PC-3 (cell line): ENCODE data around the gene HES3. TPM values are rescaled to one million over a fixed set of nuclear protein-coding genes. Genes with fewer than 3 reads are reported as not detected.

Experiments
- ATAC-seq: fragments of 200-7000 bp; cut with Tn5 transposase; 2 replicates; pipeline ENCODE4 v1.9.1; 2020; ENCODE audit warnings: mild to moderate bottlenecking, moderate library complexity
- BruUV-seq: library from RNA; stranded (reverse); fragments of 400-500 nt; replicated peaks from 2 replicates; lab custom pipeline; 2021; lab: Mats Ljungman, UMichigan
- CTCF ChIA-PET: fragments of 300-600 bp; sonication (Branson Sonifier 250); formaldehyde crosslinking; loops from one replicate; lab custom pipeline; 2022; ENCODE audit warnings: antibody characterized with exemption; lab: Charles Lee
- POLR2A ChIA-PET: fragments of 300-600 bp; sonication (Branson Sonifier 250); formaldehyde crosslinking; loops from one replicate; lab custom pipeline; 2022; ENCODE audit warnings: antibody characterized with exemption; ENCODE audit not compliant: unreplicated experiment; lab: Charles Lee
- DNase-seq: peaks from one replicate; pipeline ENCODE4 v3.0.0-alpha.2; 2015
- H2AFZ ChIP-seq: fragments of 300-600 bp; sonication (generic); 2 replicates; pipeline ENCODE4 v1.6.0; 2016; ENCODE audit warnings: antibody characterized with exemption, low read length
- H3F3A ChIP-seq: fragments of 300-600 bp; sonication (generic); one replicate; pipeline ENCODE4 v1.6.0; 2017; ENCODE audit warnings: antibody characterized with exemption, low read length, control low read depth, mild to moderate bottlenecking; ENCODE audit not compliant: unreplicated experiment
- H3K27ac ChIP-seq: fragments of 300-600 bp; sonication (generic); 2 replicates; pipeline ENCODE4 v1.5.1; 2016; ENCODE audit warnings: mild to moderate bottlenecking, low read length
- H3K27me3 ChIP-seq: fragments of 300-600 bp; sonication (generic); 2 replicates; pipeline ENCODE4 v1.6.1; 2016; ENCODE audit warnings: low read length, mixed read lengths
- H3K36me3 ChIP-seq: fragments of 300-600 bp; sonication (generic); 2 replicates; pipeline ENCODE4 v1.6.1; 2016; ENCODE audit warnings: low read depth, mixed run types, low read length, mixed read lengths
- H3K4me1 ChIP-seq: fragments of 300-600 bp; sonication (generic); 2 replicates; pipeline ENCODE4 v1.5.1; 2016; ENCODE audit warnings: low read length; ENCODE audit not compliant: insufficient read depth
- H3K4me2 ChIP-seq: fragments of 300-600 bp; sonication (generic); 2 replicates; pipeline ENCODE4 v1.6.0; 2016; ENCODE audit warnings: low read length
- H3K4me3 ChIP-seq: fragments of 300-600 bp; sonication (generic); 2 replicates; pipeline ENCODE4 v1.5.1; 2016; ENCODE audit warnings: mild to moderate bottlenecking, low read length, mixed read lengths
- H3K79me2 ChIP-seq: fragments of 300-600 bp; sonication (generic); 2 replicates; pipeline ENCODE4 v1.6.1; 2017; ENCODE audit warnings: low read length, mixed read lengths
- H3K9ac ChIP-seq: fragments of 300-600 bp; sonication (generic); 2 replicates; pipeline ENCODE4 v1.6.0; 2016; ENCODE audit warnings: mild to moderate bottlenecking, low read length
- H3K9me2 ChIP-seq: fragments of 300-600 bp; sonication (generic); replicated peaks from 2 replicates; pipeline ENCODE4 v1.6.1; 2016; ENCODE audit warnings: mixed run types, low read length, mixed read lengths
- H3K9me3 ChIP-seq: fragments of 300-600 bp; sonication (generic); 2 replicates; pipeline ENCODE4 v1.6.1; 2016; ENCODE audit warnings: low read length, mixed read lengths
- H4K20me1 ChIP-seq: fragments of 300-600 bp; sonication (generic); 2 replicates; pipeline ENCODE4 v1.6.1; 2016; ENCODE audit warnings: low read length, mixed read lengths
- CTCF ChIP-seq: fragments of 300-600 bp; sonication (generic); conservative IDR thresholded peaks from 2 replicates; pipeline ENCODE4 v1.5.1; 2017; ENCODE audit warnings: antibody characterized with exemption, low read depth, mild to moderate bottlenecking, low read length
- EZH2 ChIP-seq: fragments of 300-600 bp; sonication (generic); IDR thresholded peaks from one replicate; pipeline ENCODE4 v1.6.1; 2017; ENCODE audit warnings: antibody characterized with exemption, mild to moderate bottlenecking, low read length; ENCODE audit not compliant: unreplicated experiment
- EZH2phosphoT487 ChIP-seq: fragments of 300-600 bp; sonication (generic); IDR thresholded peaks from 2 replicates; pipeline ENCODE4 v1.6.1; 2018; ENCODE audit warnings: mild to moderate bottlenecking, antibody characterized with exemption, low read length, borderline replicate concordance
- intact Hi-C: fragments of 100-400 bp; cut with micrococcal nuclease; formaldehyde crosslinking; loops from 2 replicates; pipeline ENCODE4 v1.9.0; 2023
- total RNA-seq: library from RNA; depleted of rRNA; stranded (reverse); fragments of >200 nt; gene quantifications from 2 replicates; pipeline ENCODE4 v1.2.3, GENCODE V29; 2014

HES3 gene
- total RNA-seq, 1 experiment from 2014 or later: not detected

GRCh38 chr1:6253380-6253779 lies 9.4 kb downstream of the HES3 start:
- Histone ChIP-seq H3F3A (no peaks in the 10 kb centered on the region), H3K4me1 (0 out of 2 replicates have a peak, but pooled peaks cover 6% of the 10 kb centered on the region), H3K27me3 (no peaks in the 10 kb centered on the region), H3K9me3 (no peaks in the 10 kb centered on the region), H3K4me2 (no peak overlapping the region), H4K20me1 (peaks cover 3% of the 10 kb centered on the region; the same call in 1 of the 2 replicates), H3K4me3 (no peak overlapping the region), H2AFZ (no peak overlapping the region), H3K36me3 (peaks cover 6% of the 10 kb centered on the region; the same call in 1 of the 2 replicates), H3K79me2 (peaks cover 18% of the 10 kb centered on the region), H3K9me2 (no peaks in the 10 kb centered on the region), H3K27ac (no peak overlapping the region), H3K9ac (no peak overlapping the region)
- CTCF ChIA-PET: no interaction called here
- TF ChIP-seq EZH2: no peak
- no peak for TF ChIP-seq CTCF
- TF ChIP-seq EZH2phosphoT487: no peak
- no peak for DNase-seq
- intact Hi-C loops: no loop called here
- no peak for ATAC-seq
- POLR2A ChIA-PET: no interaction called here
- BruUV-seq: no TSS peak

GRCh38 chr1:6254691-6255090 lies 10.7 kb downstream of the HES3 start:
- no peak overlapping the region for H3K4me2 ChIP-seq
- no peak overlapping the region for H3K9ac ChIP-seq
- no peaks in the 10 kb centered on the region for H3K9me2 ChIP-seq
- H3F3A ChIP-seq: no peaks in the 10 kb centered on the region
- BruUV-seq: no TSS peak
- no peak for DNase-seq
- H3K36me3 ChIP-seq: peaks cover 6% of the 10 kb centered on the region; the same call in 1 of the 2 replicates
- H3K79me2 ChIP-seq: peaks cover 31% of the 10 kb centered on the region
- peaks cover 13% of the 10 kb centered on the region for H3K4me1 ChIP-seq
- peaks cover 6% of the 10 kb centered on the region; the same call in 1 of the 2 replicates for H4K20me1 ChIP-seq
- ChIA-PET CTCF (no interaction called here), POLR2A (no interaction called here)
- no peaks in the 10 kb centered on the region for H3K27me3 ChIP-seq
- no peak overlapping the region for H3K27ac ChIP-seq
- H3K9me3 ChIP-seq: no peaks in the 10 kb centered on the region
- intact Hi-C loops: no loop called here
- no peak overlapping the region for H2AFZ ChIP-seq
- TF ChIP-seq EZH2 (no peak), EZH2phosphoT487 (no peak), CTCF (no peak)
- no peak overlapping the region for H3K4me3 ChIP-seq
- ATAC-seq: no peak

GRCh38 chr1:6256645-6257044 lies 12.7 kb downstream of the HES3 start:
- H3K9ac ChIP-seq: no peak overlapping the region

More at GRCh38 chr1:6256645-6257044, 12.7 kb downstream of the HES3 start:
- TF ChIP-seq CTCF (no peak), EZH2phosphoT487 (no peak), EZH2 (no peak)
- ATAC-seq (no peak), DNase-seq (no peak)
- H3K9me2 ChIP-seq: no peaks in the 10 kb centered on the region
- H3K4me2 ChIP-seq: no peak overlapping the region
- no peaks in the 10 kb centered on the region for H3K27me3 ChIP-seq
- no TSS peak for BruUV-seq
- no peak overlapping the region for H3K4me3 ChIP-seq
- H4K20me1 ChIP-seq: peaks cover 8% of the 10 kb centered on the region; the same call in 1 of the 2 replicates
- H3K79me2 ChIP-seq: peaks cover 37% of the 10 kb centered on the region
- H3F3A ChIP-seq: no peaks in the 10 kb centered on the region
- H3K4me1 ChIP-seq: peaks cover 18% of the 10 kb centered on the region
- POLR2A ChIA-PET: no interaction called here
- H3K36me3 ChIP-seq: peaks cover 6% of the 10 kb centered on the region; the same call in 1 of the 2 replicates
- CTCF ChIA-PET: no interaction called here
- H2AFZ ChIP-seq: no peak overlapping the region
- intact Hi-C loops: no loop called here
- H3K27ac ChIP-seq: no peak overlapping the region
- no peaks in the 10 kb centered on the region for H3K9me3 ChIP-seq
